NCI-H774 (cell line): Measurements from ENCODE around the gene SORCS2.

Experiments used
- DNase-seq: peaks from one replicate; lab custom pipeline; 2025; lab: John Stamatoyannopoulos, UW

Gene SORCS2

GRCh38 chr4:7415927-7416686 is 223.8 kb downstream of the SORCS2 start:
- no peak for DNase-seq

GRCh38 chr4:7416745-7417432 is 224.6 kb downstream of the SORCS2 start:
- no peak for DNase-seq

- DNase-seq, result no peak
Observed at GRCh38 chr4:7417639-7418038, 225.3 kb downstream of the SORCS2 start.

- no peak for DNase-seq
Observed at GRCh38 chr4:7418131-7418943, 226.0 kb downstream of the SORCS2 start.

- DNase-seq, result no peak
Observed at GRCh38 chr4:7419961-7420660, 227.8 kb downstream of the SORCS2 start.

- no peak for DNase-seq
Observed at GRCh38 chr4:7420661-7421040, 228.3 kb downstream of the SORCS2 start.

GRCh38 chr4:7421356-7422150 is 229.2 kb downstream of the SORCS2 start:
- DNase-seq, result no peak

GRCh38 chr4:7422151-7422897 is 230.0 kb downstream of the SORCS2 start:
- no peak for DNase-seq

- no peak for DNase-seq
Observed at GRCh38 chr4:7422898-7423180, 230.5 kb downstream of the SORCS2 start.

GRCh38 chr4:7423391-7423790 is 231.1 kb downstream of the SORCS2 start:
- no peak for DNase-seq

GRCh38 chr4:7423801-7424552 is 231.6 kb downstream of the SORCS2 start:
- no peak for DNase-seq

GRCh38 chr4:7424553-7425111 is 232.3 kb downstream of the SORCS2 start:
- no peak for DNase-seq

GRCh38 chr4:7425124-7425523 is 232.8 kb downstream of the SORCS2 start:
- no peak for DNase-seq

GRCh38 chr4:7425591-7426468 is 233.5 kb downstream of the SORCS2 start:
- no peak for DNase-seq

- DNase-seq, result no peak
Observed at GRCh38 chr4:7426525-7427171, 234.3 kb downstream of the SORCS2 start.

GRCh38 chr4:7427361-7427760 is 235.0 kb downstream of the SORCS2 start:
- DNase-seq, result no peak

- no peak for DNase-seq
Observed at GRCh38 chr4:7427831-7428260, 235.5 kb downstream of the SORCS2 start.
